Brain microvascular endothelial cell (primary cell): ENCODE results near the gene SNX15.
"Not testable (repeated sequence)": the region's sequence is repeated elsewhere in the genome, so short reads cannot be mapped to it uniquely, and the experiment has no call there.

Source experiments
- DNase-seq: peaks from one replicate; pipeline ENCODE4 v3.0.0-alpha.2; 2020
- H3K27ac ChIP-seq: fragments of 250-450 bp; sonication (Bioruptor Pico); 2 replicates; pipeline ENCODE4 v1.5.1; 2020; ENCODE audit warnings: mild to moderate bottlenecking, moderate library complexity
- H3K27me3 ChIP-seq: fragments of 250-450 bp; sonication (Bioruptor Pico); replicated peaks from 2 replicates; pipeline ENCODE4 v1.5.1; 2020; ENCODE audit warnings: mild to moderate bottlenecking
- H3K36me3 ChIP-seq: fragments of 250-450 bp; sonication (Bioruptor Pico); replicated peaks from 2 replicates; pipeline ENCODE4 v1.5.1; 2020; ENCODE audit warnings: mild to moderate bottlenecking
- H3K4me3 ChIP-seq: 2 replicates; pipeline ENCODE4 v1.5.1; 2011; ENCODE audit warnings: low read depth, mild to moderate bottlenecking, control low read depth, low read length, moderate library complexity
- CTCF ChIP-seq: IDR thresholded peaks from 2 replicates; pipeline ENCODE4 v1.5.1; 2011; ENCODE audit warnings: low read depth, mild to moderate bottlenecking, moderate library complexity, low read length, control low read depth, inconsistent platforms; ENCODE audit errors: missing control alignments
- in situ Hi-C: cut with HindIII; loops from 2 replicates; pipeline ENCODE4 v1.10.0; 2017; ENCODE audit warnings: low sequenced_read_pairs, low pct_ligation_motif_present

Gene SNX15

GRCh38 chr11:65027213-65028067 lies at the start of gene SNX15:
SNX15 (plus strand) TSS chr11:65027439; CDS start chr11:65027538, 99 bp downstream.
- peak; percentile 75 for TF ChIP-seq CTCF
- peak; percentile 94 for DNase-seq
- Histone ChIP-seq H3K4me3 (peak within 1 kb of the TSS; percentile 71), H3K27ac (peak within 1 kb of the TSS; percentile 58), H3K27me3 (no peaks in the 10 kb centered on the region), H3K36me3 (peaks cover 2% of the 10 kb centered on the region)
- in situ Hi-C loops: no loop called here

DNA sequence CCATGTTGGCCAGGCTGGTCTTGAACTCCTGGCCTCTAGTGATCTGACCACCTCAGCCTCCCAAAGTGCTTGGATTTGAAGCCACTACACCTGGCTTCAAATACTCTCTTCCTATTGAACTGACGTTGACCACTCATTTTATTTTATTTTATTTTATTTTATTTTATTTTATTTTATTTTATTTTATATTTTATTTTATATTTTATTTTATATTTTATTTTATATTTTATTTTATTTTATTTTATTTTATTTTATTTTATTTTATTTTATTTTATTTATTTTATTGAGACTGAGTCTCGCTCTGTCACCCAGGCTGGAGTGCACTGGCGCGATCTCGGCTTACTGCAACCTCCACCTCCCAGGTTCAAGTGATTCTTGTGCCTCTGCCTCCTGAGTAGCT lies 43.9 kb upstream of the SNX15 start:
- H3K27me3 ChIP-seq, H3K36me3 ChIP-seq, H3K27ac ChIP-seq, DNase-seq, in situ Hi-C loops, H3K4me3 ChIP-seq: not testable (repeated sequence)

DNA sequence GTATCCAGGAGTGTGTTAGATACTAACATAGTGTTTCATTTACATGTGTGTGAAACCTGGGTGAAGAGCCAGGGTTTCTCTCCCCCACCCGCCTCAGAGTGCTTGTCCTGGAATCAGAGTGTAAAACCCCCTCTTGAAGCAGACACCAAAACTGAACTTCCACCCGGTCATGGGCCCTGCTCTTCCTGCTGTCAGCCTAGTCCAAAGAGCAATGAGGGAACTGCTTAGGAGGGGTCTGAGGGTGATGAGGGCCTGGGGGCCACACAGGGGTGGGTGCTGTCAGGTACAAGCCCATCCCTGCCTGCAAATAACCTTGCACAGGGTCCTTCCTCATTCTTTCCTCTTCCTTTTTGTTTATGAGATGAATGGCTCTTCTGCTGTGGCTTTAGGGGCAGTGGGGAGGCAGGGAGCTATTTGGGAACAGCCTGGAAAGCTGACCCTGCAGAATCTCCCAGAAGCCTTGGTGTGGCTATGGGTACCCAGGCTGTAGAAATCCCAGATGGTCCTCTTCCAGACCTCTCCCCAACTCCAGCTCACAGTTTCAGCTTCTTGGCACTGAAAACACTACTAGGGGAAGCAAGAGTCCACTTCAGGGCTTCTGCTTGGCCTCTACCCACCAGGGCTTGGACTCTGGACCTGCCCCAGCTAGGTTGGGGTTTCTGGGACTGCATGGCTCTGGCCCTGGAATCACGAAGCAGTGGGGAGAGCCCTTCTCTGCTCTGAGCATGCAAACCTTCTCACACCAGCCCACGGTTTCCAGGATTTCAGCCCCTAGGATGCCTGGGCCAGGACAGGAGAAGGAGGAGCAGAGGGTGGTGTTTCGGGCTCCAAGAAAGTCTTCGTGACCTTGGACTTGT lies 39.0 kb upstream of the SNX15 start:
- Histone ChIP-seq H3K27me3 (no peaks in the 10 kb centered on the region), H3K27ac (no peak overlapping the region), H3K4me3 (no peak overlapping the region), H3K36me3 (no peaks in the 10 kb centered on the region)
- in situ Hi-C loops: no loop called here
- no peak for DNase-seq
- no peak for TF ChIP-seq CTCF

- Histone ChIP-seq H3K4me3 (no peak overlapping the region), H3K27ac (no peak overlapping the region)
- DNase-seq: no peak
These were observed 37.8 kb upstream of the SNX15 start for GRCh38 chr11:64989416-64989815.

DNA sequence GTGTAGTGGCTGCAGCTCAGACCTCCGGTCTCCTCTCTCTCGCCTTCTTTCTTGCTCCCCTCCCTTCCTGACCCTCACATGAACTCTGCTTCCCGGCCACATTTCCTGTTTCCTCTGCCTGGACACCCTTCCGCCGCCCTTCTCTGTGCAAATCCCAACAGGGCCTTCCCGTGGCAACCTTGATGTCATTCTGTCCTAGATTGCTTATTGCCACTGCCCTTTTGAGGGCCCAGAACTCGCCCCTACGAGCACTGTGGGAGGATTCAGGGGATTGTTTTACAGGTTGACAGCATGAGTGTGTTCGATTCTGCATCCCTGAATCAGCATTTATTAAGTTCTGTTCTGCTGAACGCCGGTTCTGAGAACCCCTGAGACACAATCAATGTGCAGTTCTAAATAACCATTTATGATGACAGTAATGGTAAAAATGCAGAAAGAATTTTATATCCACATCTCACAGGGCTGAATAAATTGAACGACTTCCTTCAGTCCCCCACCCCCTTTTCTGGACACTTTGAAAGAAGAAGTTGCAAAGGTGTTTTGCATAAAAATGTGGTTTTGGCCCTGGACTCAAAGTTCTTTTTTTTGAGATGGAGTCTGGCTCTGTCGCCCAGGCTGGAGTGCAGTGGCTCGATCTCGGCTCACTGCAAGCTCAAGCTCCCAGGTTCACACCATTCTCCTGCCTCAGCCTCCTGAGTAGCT lies 36.9 kb upstream of the SNX15 start:
- TF ChIP-seq CTCF: no peak
- Histone ChIP-seq H3K27me3 (no peaks in the 10 kb centered on the region), H3K27ac (no peak overlapping the region), H3K4me3 (no peak overlapping the region), H3K36me3 (no peaks in the 10 kb centered on the region)
- in situ Hi-C loops: no loop called here
- DNase-seq: peak; percentile 26

More at GRCh38 chr11:64989416-64989815, 37.8 kb upstream of the SNX15 start:
- H3K36me3 ChIP-seq: no peaks in the 10 kb centered on the region
- in situ Hi-C loops: no loop called here
- no peaks in the 10 kb centered on the region for H3K27me3 ChIP-seq
- TF ChIP-seq CTCF: no peak
